Activated naive CD8-positive, alpha-beta T cell treated with anti-CD3 and anti-CD28 coated beads, Interleukin-2, amount 50 U/mL, for 24 hours (primary cell): Measurements from ENCODE around the gene YPEL3.

ENCODE experiments used
- ATAC-seq: fragments of 150-1000 bp; cut with Tn5 transposase; one replicate; pipeline ENCODE4 v1.10.0; 2021
- DNase-seq: peaks from one replicate; pipeline ENCODE4 v3.0.0; 2021
- H3K27ac Mint-ChIP-seq: one replicate; pipeline ENCODE4 v1.8.0; 2021; ENCODE audit warnings: mild to moderate bottlenecking, mixed read lengths
- H3K27me3 Mint-ChIP-seq: one replicate; pipeline ENCODE4 v1.8.0; 2021; ENCODE audit warnings: mixed read lengths
- H3K36me3 Mint-ChIP-seq: one replicate; pipeline ENCODE4 v1.8.0; 2021; ENCODE audit warnings: low read depth, mixed read lengths
- H3K4me1 Mint-ChIP-seq: one replicate; pipeline ENCODE4 v1.8.0; 2021; ENCODE audit warnings: mixed read lengths
- H3K4me3 Mint-ChIP-seq: one replicate; pipeline ENCODE4 v1.8.0; 2021; ENCODE audit warnings: mild to moderate bottlenecking, moderate library complexity, mixed read lengths
- H3K9me3 Mint-ChIP-seq: one replicate; pipeline ENCODE4 v1.8.0; 2021; ENCODE audit warnings: mixed read lengths

YPEL3 gene

GRCh38 chr16:30088237-30088831 is 7.7 kb downstream of the YPEL3 start:
- H3K27me3 Mint-ChIP-seq, result no peaks in the 10 kb centered on the region
- H3K4me1 Mint-ChIP-seq, result peaks cover 32% of the 10 kb centered on the region
- ATAC-seq (no peak), DNase-seq (no peak)
- H3K9me3 Mint-ChIP-seq, result no peaks in the 10 kb centered on the region
- no peak overlapping the region for H3K27ac Mint-ChIP-seq
- no peak overlapping the region for H3K4me3 Mint-ChIP-seq
- H3K36me3 Mint-ChIP-seq, result peaks cover 14% of the 10 kb centered on the region

- DNase-seq, result no peak
- Mint-ChIP-seq H3K9me3 (no peaks in the 10 kb centered on the region), H3K27ac (peak overlapping the region; percentile 35), H3K4me1 (peaks cover 24% of the 10 kb centered on the region), H3K36me3 (peaks cover 19% of the 10 kb centered on the region), H3K4me3 (no peak overlapping the region), H3K27me3 (no peaks in the 10 kb centered on the region)
- ATAC-seq, result no peak
These were observed 8.7 kb downstream of the YPEL3 start for GRCh38 chr16:30087181-30087898.

DNA sequence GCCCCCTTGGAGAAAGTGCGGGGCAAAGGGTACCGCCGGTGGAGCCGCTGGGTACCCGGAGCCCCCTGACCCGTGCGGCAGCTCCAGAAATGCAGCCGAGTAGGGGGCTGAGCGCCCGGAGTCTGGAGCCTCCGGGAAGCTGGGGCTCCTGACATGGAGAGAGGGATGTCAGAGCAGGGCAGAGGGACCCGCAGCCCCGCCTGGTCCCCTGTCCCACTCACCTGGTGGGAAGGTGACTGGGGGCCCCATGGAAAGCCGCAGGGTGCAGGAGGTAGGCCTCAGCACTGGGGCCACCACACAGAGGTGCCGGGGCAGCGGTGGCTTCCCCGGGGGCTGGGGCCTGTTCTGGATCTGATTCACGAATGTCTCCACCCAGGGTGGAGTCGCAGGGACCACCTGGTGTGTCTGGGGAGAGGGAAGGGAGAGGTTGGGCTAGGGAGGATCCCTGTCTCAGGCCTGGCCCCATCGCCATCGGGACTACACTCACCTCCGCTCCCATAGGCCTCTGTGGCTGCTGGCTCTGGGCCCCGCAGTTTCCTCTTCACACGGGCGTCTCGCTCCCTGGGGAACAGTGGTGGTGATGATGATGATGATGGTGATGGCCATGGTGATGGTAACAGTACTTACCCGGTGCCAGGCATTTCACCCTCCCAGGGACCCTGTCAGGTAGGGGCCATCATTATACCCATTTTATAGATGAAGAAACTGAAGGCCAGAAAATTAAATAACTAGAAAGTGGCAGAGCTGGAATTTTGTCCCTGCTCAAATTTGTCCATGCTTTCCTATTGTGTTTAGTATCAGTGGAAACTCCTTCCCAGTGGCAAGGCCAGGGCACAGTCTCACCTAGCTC is 9.5 kb downstream of the YPEL3 start:
- H3K27ac Mint-ChIP-seq, result no peak overlapping the region
- no peak for DNase-seq
- no peak for ATAC-seq
- peaks cover 24% of the 10 kb centered on the region for H3K36me3 Mint-ChIP-seq
- H3K4me3 Mint-ChIP-seq, result no peak overlapping the region
- H3K9me3 Mint-ChIP-seq, result no peaks in the 10 kb centered on the region
- peaks cover 16% of the 10 kb centered on the region for H3K4me1 Mint-ChIP-seq
- H3K27me3 Mint-ChIP-seq, result no peaks in the 10 kb centered on the region

GRCh38 chr16:30085820-30086219 is 10.2 kb downstream of the YPEL3 start:
- ATAC-seq (no peak), DNase-seq (no peak)
- peaks cover 25% of the 10 kb centered on the region for H3K36me3 Mint-ChIP-seq
- H3K27me3 Mint-ChIP-seq, result no peaks in the 10 kb centered on the region
- no peaks in the 10 kb centered on the region for H3K9me3 Mint-ChIP-seq
- no peak overlapping the region for H3K27ac Mint-ChIP-seq
- H3K4me1 Mint-ChIP-seq, result peaks cover 16% of the 10 kb centered on the region
- H3K4me3 Mint-ChIP-seq, result no peak overlapping the region

GRCh38 chr16:30085247-30085646 is 10.8 kb downstream of the YPEL3 start:
- DNase-seq (no peak), ATAC-seq (no peak)
- H3K27me3 Mint-ChIP-seq, result no peaks in the 10 kb centered on the region
- H3K36me3 Mint-ChIP-seq, result peaks cover 27% of the 10 kb centered on the region
- peaks cover 12% of the 10 kb centered on the region for H3K4me1 Mint-ChIP-seq
- no peak overlapping the region for H3K27ac Mint-ChIP-seq
- H3K4me3 Mint-ChIP-seq, result no peak overlapping the region
- no peaks in the 10 kb centered on the region for H3K9me3 Mint-ChIP-seq

DNA sequence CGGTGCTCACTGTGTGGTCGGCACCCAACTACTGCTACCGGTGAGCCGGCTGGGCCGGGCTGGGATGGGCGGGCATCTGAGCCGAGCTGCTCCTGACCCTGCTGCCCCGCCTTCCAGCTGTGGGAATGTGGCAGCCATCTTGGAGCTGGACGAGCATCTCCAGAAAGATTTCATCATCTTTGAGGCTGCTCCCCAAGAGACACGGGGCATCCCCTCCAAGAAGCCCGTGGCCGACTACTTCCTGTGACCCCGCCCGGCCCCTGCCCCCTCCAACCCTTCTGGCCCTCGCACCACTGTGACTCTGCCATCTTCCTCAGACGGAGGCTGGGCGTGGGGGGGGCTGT is 11.2 kb downstream of the YPEL3 start:
- H3K36me3 Mint-ChIP-seq, result peaks cover 30% of the 10 kb centered on the region
- no peak for DNase-seq
- ATAC-seq, result no peak
- H3K27ac Mint-ChIP-seq, result no peak overlapping the region
- no peak overlapping the region for H3K4me3 Mint-ChIP-seq
- no peaks in the 10 kb centered on the region for H3K9me3 Mint-ChIP-seq
- H3K4me1 Mint-ChIP-seq, result peaks cover 8% of the 10 kb centered on the region
- no peaks in the 10 kb centered on the region for H3K27me3 Mint-ChIP-seq

- peak overlapping the region; percentile 41 for H3K27ac Mint-ChIP-seq
- ATAC-seq, result no peak
These were observed 11.8 kb downstream of the YPEL3 start for GRCh38 chr16:30084096-30084815.

DNA sequence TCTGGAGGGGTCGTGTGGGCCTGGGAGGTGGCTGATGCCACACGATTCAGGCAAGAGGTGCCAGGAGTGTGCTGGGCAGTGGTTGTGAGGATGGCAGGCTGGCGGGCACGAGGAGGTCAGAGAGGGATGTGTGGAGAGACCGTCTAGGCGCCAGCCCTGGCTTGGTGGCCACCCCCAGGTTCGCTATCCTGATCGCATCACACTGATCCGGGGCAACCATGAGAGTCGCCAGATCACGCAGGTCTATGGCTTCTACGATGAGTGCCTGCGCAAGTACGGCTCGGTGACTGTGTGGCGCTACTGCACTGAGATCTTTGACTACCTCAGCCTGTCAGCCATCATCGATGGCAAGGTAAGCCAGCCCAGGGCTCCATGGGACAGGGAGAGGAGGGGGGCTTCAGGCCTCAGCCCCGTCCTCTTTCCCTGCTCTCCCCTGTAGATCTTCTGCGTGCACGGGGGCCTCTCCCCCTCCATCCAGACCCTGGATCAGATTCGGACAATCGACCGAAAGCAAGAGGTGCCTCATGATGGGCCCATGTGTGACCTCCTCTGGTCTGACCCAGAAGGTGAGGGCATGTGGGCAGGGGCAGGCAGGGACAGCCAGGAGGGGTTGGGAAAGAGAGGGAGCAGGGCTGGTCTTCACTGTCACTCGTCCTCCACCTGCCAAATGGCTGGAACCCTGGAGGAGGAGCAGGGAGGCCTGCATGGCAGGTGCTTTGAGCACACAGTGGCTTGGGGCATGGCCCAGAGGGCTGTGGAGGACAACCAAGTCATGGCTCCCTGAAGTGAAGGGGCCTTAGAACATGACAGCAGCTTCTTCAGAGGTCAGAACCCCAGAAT is 12.6 kb downstream of the YPEL3 start:
- no peaks in the 10 kb centered on the region for H3K27me3 Mint-ChIP-seq
- H3K36me3 Mint-ChIP-seq, result peaks cover 35% of the 10 kb centered on the region
- H3K9me3 Mint-ChIP-seq, result no peaks in the 10 kb centered on the region
- H3K4me1 Mint-ChIP-seq, result peaks cover 4% of the 10 kb centered on the region
- ATAC-seq (no peak), DNase-seq (no peak)
- no peak overlapping the region for H3K27ac Mint-ChIP-seq
- no peak overlapping the region for H3K4me3 Mint-ChIP-seq

More at GRCh38 chr16:30084096-30084815, 11.8 kb downstream of the YPEL3 start:
- Mint-ChIP-seq H3K4me3 (no peak overlapping the region), H3K27me3 (no peaks in the 10 kb centered on the region), H3K9me3 (no peaks in the 10 kb centered on the region), H3K4me1 (peaks cover 3% of the 10 kb centered on the region), H3K36me3 (peaks cover 35% of the 10 kb centered on the region)
- DNase-seq, result no peak

DNA sequence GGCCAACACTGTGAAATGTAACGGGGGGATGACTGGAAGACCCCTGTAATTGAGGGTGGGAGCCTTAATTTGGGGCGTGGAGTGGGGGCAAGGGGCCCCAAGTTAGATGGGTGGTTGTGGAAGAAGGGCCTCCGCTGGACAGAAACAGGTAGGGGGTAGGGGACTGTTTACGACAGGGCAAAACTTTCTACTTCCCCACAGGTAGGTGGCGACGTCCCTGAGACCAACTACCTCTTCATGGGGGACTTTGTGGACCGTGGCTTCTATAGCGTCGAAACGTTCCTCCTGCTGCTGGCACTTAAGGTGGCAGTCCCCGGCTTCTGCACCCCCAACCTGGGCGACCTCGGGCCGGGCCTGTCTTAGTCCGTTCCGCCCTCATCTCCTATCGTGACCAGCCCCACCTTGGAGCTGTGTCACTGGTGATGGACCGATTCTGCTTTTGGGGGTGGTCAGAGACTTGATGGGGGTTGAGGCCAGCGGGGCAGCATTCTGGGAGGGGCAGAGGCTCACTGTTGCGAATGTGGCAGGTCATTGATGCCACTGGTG is 13.4 kb downstream of the YPEL3 start:
- H3K4me1 Mint-ChIP-seq, result peaks cover 10% of the 10 kb centered on the region

DNA sequence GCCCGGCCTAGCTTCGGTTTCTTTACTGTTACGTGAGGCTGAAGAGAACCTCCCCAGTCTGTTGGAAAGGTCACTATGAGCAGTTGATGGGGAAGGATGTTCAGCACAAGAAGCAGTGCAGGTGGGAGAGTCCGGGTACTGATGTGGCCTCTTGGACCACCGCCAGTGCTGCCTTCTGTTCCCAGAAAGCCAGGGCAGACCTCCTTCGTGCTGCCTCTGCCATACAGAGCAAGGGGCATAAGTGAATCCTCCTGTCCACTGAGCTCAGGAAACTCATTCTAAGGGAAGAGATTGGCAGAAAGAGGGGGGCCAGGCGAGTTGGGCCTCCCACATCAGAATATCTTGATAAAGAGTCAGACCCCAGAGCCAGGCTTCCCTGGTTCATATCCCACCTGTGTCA is 16.5 kb downstream of the YPEL3 start:
- Mint-ChIP-seq H3K9me3 (no peaks in the 10 kb centered on the region), H3K4me3 (no peak overlapping the region), H3K36me3 (peaks cover 53% of the 10 kb centered on the region), H3K27ac (no peak overlapping the region), H3K27me3 (no peaks in the 10 kb centered on the region), H3K4me1 (peaks cover 34% of the 10 kb centered on the region)
- no peak for DNase-seq
- no peak for ATAC-seq

More for the DNA sequence above, 13.4 kb downstream of the YPEL3 start:
- peaks cover 42% of the 10 kb centered on the region for H3K36me3 Mint-ChIP-seq
- no peaks in the 10 kb centered on the region for H3K27me3 Mint-ChIP-seq
- H3K4me3 Mint-ChIP-seq, result no peak overlapping the region
- H3K27ac Mint-ChIP-seq, result no peak overlapping the region
- H3K9me3 Mint-ChIP-seq, result no peaks in the 10 kb centered on the region
- no peak for ATAC-seq
- no peak for DNase-seq

GRCh38 chr16:30078744-30079143 is 17.3 kb downstream of the YPEL3 start:
- Mint-ChIP-seq H3K36me3 (peaks cover 51% of the 10 kb centered on the region), H3K9me3 (no peaks in the 10 kb centered on the region), H3K27me3 (no peaks in the 10 kb centered on the region), H3K4me3 (no peak overlapping the region), H3K4me1 (peaks cover 32% of the 10 kb centered on the region), H3K27ac (peak overlapping the region; percentile 48)
- DNase-seq (no peak), ATAC-seq (no peak)

DNA sequence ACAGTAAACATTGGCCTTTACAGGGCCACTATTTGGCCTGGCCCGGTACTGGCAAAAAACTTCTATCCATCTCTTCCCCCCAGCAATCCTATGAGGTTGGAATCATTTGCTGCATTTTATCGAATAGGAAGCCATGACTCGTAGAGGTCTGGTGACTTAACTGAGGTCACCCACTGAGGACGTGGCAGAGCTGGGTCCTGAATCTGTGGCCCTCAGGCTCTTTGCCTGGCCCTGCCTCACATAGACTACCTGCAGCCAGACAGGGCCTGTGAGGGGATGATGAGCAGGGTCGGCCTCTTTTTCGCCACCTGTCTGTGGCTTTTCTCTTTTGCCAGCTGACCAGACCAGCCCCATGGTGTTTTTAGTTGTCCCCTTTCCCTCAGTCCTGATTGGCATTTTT is 18.4 kb downstream of the YPEL3 start:
- peak overlapping the region; percentile 69 for H3K27ac Mint-ChIP-seq
- peaks cover 50% of the 10 kb centered on the region for H3K36me3 Mint-ChIP-seq
- no peaks in the 10 kb centered on the region for H3K9me3 Mint-ChIP-seq
- H3K4me3 Mint-ChIP-seq, result peak overlapping the region; percentile 93
- H3K4me1 Mint-ChIP-seq, result peaks cover 32% of the 10 kb centered on the region
- no peaks in the 10 kb centered on the region for H3K27me3 Mint-ChIP-seq
- ATAC-seq, result no peak
- no peak for DNase-seq

DNA sequence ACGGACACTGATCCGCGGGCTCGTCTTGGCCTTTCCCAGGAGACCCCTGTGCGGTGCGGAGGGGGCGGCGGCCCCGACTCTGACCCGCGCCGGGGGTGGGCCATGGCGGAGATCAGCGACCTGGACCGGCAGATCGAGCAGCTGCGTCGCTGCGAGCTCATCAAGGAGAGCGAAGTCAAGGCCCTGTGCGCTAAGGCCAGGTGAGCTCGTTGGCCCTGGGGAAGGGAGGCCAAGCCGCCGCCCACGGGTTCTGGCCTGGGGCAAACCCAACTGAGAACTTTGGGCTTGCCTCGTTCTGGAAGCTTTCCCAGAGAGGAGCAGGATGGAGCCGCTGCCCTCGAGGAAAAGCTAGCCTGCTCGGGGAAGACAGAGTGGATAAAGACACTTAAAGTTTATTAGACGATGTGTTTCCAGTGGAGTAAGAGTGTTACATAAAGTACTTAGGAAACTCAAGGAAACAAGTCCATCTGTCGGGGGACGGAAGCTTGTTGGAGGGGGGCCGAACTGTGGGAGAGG is 19.7 kb downstream of the YPEL3 start:
- ATAC-seq (no peak), DNase-seq (no peak)
- Mint-ChIP-seq H3K4me1 (peaks cover 32% of the 10 kb centered on the region), H3K4me3 (peak overlapping the region; percentile 93), H3K27me3 (no peaks in the 10 kb centered on the region), H3K36me3 (peaks cover 52% of the 10 kb centered on the region), H3K9me3 (no peaks in the 10 kb centered on the region), H3K27ac (peak overlapping the region; percentile 95)
